NCI-H2171 treated with DMSO at 0.1 percent for 48 hours (cell line): ENCODE results near the gene MADD.
A peak's percentile ranks its signal among the peaks of the same experiment; 100 is the strongest.
"Not testable (repeated sequence)": the region's sequence is repeated elsewhere in the genome, so short reads cannot be mapped to it uniquely, and the experiment has no call there.

Experiments
- DNase-seq: peaks from one replicate; lab custom pipeline; 2025; lab: John Stamatoyannopoulos, UW

Gene MADD

DNA sequence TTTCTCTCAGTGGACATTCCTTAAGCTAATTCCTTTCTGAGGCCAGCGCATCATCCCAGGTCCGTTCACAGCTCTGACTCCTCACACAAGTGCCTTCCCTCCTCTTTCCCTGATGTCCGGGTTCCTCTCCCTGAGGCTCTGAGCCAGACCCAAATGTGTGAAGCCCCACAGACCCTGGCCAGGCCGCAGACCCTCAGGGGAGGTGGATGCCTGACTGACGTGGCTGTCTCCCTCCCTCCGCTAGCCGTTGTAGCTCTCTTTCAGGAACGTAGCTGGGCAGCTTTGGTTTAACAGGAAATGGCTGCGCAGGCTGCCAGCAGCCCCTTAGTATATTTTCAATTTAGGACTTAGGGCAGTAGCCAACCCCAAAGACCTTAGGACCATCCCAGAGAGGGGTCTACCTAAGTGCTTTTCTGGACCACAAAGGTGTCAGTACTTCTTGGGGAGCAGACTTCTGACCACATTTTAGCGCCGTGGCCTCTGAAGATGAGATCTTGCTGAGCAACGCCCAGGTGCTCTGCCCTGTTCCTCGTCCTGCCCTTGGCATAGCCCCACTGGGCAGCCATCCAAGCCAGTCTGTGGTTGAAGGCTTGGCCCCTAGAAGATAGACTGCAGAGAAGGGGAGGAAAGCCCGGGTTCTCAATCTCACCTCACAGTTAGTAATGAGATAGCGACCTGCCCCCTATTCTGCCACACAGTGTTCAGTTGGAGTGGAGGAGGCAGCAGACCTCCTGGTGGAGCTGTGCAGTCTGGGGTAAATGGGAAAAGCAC lies 55.5 kb downstream of the MADD start:
- DNase-seq = no peak

DNA sequence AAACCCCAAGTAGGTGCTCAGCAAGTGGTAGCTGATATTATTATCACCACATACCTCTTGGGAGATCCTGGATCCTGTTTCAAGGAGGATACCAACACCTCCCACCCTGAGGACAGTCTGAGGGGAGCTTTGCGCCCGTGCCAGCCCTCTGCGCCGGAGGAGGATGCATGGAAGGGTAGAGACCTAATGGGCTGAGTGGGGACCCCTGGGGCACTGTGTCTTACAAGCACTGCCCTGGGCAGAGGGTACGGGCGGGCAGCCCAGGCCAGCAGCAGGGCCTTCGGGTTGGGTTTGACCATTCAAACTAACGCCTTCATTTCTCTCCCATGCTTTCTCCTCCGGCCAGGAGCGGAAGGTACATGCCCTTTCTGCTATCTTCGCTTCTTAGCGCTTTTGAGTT lies 56.3 kb downstream of the MADD start:
- no peak for DNase-seq

DNA sequence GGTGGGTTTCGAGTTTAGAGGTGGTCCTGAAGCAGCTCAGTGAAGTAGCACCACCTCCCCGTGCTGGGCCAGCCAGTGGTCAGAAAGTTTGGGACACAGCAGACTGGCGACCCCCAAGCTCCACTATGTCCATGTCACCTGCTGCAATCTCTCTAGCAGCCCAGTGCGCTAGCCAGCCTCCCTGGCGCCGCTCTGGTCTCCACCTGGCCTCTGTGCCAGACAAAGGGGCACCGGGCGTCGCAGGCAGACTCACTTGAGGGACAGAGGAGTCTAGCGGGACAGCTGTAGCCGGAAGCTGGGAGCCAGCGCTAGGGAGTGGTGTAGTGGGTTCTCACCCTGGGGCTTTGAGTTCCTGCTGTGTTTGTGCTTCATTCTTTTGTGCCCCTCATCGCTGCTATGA lies 57.1 kb downstream of the MADD start:
- DNase-seq = no peak

DNA sequence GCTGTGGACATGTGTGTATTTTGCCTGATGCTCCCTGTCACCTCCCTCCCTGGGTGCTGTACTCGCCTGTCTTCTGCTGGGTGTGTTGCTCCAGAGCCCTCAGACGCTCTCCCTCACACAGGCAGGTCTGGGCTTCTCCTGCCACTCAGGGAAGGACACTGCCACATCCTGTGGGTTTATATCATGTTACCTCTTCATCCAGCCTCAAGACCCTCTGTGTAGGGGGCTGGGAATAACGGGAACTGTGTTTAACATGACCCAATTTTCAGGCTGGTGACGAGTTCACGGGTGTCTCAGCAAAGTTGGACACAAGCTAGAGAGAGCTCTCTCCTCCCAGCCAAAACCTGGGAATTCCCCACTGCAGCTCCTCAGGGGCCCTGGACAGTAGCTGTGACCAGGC lies 58.0 kb downstream of the MADD start:
- no peak for DNase-seq

DNA sequence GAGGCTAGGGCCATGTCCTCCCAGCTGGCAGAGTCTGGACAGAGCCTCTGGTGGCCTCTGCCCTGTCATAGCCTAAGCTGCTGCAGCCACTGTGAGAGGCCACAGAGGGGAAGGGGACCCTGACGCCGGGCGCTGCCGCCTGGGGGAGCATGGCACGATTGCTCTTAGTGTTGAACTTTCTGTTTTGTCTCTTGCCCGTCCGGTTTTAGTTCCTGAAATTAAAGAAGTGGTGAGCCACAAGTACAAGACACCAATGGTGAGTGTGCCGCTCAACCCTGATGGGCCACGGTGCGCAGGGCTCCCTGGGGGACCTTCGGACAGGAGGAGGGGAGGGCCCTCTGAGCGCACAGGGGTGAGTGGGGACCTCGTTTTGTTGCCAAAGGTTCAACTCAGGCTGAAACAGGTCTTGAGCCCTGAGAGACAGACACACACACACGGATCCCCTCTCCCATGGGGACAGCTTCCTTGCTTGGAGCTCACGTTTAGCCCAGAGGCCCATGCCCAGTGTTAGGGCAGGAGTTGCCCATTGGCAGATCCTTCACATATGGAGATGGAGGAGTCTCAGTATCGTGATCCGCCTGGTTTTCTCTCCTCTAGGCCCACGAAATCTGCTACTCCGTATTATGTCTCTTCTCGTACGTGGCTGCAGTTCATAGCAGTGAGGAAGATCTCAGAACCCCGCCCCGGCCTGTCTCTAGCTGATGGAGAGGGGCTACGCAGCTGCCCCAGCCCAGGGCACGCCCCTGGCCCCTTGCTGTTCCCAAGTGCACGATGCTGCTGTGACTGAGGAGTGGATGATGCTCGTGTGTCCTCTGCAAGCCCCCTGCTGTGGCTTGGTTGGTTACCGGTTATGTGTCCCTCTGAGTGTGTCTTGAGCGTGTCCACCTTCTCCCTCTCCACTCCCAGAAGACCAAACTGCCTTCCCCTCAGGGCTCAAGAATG lies 58.8 kb downstream of the MADD start:
- DNase-seq = no peak

DNA sequence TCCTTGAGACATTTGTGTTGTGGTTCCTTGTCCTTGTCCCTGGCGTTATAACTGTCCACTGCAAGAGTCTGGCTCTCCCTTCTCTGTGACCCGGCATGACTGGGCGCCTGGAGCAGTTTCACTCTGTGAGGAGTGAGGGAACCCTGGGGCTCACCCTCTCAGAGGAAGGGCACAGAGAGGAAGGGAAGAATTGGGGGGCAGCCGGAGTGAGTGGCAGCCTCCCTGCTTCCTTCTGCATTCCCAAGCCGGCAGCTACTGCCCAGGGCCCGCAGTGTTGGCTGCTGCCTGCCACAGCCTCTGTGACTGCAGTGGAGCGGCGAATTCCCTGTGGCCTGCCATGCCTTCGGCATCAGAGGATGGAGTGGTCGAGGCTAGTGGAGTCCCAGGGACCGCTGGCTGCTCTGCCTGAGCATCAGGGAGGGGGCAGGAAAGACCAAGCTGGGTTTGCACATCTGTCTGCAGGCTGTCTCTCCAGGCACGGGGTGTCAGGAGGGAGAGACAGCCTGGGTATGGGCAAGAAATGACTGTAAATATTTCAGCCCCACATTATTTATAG lies 59.6 kb downstream of the MADD start:
- no peak for DNase-seq

DNA sequence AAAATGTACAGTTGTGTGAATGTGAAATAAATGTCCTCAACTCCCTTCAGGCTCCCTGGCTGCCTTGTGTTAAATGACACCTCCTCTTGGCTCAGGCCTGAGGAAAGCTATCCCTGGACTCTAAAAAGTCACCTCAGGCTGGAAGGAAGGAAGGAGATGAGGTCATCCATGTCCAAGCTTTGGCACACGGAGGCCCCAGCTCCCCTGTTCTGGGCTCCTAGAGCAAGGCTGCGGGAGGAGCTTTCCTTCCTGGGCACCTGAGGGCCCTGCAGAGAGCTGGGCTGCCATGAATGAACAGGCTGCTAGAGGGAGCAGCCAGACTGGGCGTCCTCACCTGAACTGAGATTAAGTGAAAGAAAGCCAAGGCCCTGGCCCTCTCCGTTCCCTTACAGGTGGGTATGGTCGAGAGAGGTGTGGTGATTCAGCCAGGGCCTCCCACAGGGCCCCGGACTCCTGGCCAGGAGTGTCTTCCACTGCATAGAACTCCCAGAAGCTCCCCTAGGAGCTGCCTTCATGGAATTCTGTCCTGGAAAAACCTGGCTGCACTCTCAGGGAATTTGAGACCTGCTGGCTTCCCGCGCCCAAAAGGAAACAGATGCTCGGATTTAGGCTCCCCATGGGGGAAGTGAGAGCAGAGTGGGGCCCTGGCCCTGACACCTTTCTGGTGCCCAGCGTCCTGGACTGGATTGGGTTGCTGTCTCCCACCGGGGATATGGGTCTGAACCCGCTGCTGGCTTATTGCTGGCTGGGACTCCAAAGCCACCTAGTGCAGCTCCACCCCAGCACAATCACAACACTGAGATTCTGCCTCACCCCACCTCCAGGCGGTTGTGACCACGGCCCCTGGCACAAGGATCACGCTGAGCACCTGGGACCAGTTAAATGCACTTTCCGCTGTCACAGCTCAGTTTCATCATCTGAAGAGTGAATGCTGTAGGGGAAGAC lies 60.3 kb downstream of the MADD start:
- peak; percentile 78 for DNase-seq

DNA sequence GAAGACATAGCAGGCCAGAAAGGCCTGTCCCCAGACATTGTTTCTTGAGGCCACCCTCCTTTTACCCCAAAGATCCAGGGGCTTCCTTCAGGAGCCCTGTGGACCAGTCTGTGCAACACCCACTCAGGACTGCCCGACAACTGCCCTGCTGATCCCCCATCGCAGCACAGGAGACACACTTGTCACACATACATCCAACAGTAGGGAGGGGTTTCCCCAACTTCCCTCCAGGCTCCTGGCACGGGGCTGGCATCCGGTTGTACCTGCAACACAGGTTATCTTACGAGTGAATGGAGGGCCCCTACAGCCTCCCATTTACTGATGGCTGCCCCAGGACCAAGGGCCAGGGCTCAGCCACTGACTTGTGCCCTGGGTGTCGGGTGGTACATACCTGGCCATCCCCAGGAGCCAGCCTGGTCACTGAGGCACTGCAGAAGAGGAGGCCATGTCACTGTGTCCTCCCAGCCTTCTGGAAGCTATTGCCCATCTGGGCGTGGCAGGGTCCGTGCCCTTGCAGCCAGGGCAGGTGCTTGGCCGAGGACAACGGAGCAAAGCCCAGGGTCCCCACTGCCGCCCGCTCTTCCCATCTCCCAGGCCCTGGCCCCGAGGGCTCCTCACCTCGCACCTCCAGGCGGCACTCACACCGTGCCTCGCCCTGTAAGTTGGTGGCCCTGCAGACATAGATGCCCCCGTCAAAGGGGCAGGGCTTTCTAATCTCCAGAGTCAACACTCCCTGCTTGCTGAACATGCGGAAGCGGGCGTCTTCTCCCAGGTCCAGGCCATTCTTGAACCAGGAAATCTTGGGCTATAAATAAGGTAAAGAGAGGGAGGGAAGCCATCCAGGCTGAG lies 61.7 kb downstream of the MADD start:
- DNase-seq = no peak

DNA sequence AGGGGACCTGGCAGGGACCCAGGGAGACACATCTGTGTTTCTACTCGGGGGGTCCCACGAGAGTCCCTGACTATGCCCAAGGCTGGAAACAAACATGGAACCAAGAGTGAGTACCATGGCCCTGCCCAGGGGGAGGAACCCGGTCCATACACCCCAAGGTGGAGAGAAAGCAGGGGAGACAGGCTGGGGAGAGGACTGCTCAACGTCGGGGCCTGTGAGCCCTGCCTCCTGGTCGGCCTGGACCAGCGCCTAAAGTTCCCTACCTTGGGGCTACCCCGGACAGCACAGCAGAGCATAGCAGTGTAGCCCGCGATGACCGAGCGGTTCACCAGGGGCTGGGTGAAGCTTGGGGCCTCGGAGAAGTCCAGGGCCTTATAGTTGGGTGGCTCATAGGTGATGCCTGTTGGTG lies 62.4 kb downstream of the MADD start:
- DNase-seq = no peak

DNA sequence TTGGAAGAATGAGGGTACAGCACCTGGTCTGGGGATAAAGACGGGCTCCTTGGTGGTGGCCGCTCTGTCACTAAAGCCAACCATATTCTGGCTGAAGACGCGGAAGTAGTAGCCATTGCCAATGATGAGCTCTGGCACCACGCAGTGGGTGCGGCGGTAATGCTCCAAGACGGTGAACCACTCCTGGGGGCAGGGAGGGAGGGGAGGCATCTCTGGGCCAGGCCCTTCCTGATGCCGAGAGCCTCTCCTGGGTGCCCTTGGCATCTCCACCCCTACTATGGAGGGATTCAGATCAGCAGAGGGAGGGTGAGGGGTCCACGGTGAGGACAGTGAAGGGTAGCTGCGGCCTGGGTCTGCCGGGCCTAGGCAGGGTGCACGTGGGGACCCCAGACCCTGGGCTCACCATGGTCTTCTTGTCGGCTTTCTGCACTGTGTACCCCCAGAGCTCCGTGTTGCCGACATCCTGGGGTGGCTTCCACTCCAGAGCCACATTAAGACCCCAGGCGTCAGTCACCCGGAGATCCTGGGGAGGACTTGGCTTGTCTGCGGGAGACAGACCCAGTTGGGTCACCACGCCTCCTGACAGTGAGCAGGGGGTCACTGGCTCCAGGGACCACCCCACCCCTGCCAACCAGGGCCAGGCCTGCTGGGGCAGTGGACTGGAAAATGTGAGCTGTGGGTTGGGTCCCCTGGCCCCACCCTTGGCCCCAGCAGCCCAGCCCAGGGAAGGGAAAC lies 63.0 kb downstream of the MADD start:
- no peak for DNase-seq

DNA sequence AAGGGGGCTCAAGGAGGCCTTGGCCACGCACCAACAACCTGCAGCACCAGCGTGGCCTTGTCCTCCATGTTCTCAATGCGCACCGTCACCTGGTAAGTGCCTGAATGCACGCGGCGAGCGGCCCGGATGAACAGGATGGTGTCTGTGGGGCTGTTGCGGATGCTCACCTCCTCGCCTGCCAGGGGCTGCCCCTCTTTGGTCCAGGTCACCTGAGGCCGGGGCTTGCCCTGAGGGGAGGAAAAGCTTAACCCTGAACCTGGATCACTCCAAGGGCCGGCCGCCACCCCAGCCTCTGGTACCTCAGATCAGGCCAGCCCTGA lies 63.6 kb downstream of the MADD start:
- DNase-seq = no peak

DNA sequence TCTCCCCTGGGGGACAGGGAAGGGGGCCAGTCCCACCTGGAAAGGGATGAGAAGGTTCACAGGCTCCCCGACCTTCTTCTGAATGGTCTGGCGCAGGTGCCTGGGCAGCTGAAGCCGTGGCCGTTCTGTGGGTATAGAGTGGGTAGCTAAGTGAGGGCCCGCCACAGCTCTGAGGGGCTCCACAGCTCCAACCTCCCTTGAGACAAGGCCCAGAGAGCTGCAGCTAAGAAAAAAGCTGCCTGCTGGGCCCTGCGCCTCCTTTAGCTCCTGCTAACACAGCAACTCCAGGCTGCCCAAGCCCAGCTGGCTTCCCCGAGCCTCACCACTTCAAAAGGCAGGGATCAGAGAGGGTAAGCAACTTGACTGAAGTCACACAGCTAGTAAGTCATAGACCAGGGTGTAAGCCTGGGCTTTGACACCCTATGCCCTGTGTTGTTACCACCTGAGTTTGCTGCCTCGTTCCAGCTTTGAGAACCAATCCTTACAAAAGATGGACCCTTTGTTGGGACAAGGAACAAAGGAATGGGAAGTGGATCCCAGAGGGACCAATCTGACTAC lies 64.0 kb downstream of the MADD start:
- no peak for DNase-seq

DNA sequence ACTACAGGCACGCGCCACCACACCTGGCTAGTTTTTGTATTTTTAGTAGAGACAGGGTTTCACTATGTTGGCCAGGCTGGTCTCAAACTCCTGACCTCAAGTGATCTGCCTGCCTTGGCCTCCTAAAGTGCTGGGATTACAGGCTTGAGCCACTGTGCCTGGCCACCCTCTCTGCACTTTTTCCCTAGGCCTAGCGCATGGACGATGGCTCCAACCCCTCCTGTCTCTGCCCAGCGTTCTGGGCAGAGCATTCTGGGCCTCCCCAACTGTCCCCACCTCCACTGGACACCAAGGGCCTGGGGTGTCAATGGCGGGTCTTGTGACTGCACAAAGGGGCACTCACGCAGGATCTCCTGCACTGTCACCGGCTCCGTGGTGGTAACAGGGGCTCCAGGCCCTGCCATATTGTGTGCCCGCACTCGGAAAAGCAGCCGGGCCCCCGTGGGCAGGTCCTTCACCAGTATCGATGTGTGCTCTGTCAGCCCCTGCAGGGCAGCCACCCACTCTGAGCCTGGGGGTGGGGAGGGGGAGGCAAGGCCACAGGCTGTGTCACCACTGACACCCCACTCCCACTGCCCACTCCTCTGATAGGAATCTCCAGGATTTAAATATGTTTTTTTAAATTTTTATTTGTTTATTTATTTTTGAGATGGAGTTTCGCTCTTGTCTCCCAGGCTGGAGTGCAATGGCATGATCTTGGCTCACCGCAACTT lies 64.9 kb downstream of the MADD start:
- DNase-seq = not testable (repeated sequence)

DNA sequence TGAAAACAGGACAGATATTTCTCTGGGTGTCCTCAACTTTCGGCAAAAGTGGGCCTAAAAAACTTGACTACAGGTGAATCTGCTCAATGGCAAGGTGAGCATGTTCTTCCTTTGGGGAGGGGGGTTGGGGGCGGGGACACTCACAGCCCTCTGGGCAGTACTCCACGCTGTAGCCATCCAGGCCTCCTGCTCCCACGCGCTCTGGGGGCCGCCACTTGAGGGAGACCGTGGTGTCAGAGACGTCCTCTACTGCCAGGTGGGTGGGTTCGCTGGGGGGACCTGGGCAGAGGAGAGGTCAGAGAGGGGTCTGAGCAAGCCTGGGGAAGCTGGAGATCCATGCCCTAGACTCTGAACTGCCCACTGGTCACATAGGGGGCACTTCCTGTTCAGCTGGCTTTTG lies 65.8 kb downstream of the MADD start:
- no peak for DNase-seq

DNA sequence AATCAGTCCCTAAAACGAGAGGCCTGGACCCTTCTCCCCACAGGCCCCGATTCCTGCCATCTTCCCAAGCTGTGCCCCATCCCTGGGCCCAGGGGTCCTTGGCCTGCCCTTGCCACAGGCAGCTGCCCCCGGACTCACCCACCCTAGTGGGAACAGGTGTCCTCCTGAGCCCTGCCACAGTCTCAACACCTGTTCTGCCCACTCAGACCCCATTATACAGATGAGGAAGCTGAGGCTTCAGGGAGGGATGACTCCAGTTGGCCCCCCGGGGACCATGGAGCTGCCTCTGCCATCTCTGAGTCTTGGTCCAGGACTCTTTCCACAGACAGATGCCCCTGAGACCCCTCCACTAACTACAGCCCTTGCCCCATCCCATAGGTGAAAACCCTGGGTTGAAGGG lies 66.7 kb downstream of the MADD start:
- no peak for DNase-seq

DNA sequence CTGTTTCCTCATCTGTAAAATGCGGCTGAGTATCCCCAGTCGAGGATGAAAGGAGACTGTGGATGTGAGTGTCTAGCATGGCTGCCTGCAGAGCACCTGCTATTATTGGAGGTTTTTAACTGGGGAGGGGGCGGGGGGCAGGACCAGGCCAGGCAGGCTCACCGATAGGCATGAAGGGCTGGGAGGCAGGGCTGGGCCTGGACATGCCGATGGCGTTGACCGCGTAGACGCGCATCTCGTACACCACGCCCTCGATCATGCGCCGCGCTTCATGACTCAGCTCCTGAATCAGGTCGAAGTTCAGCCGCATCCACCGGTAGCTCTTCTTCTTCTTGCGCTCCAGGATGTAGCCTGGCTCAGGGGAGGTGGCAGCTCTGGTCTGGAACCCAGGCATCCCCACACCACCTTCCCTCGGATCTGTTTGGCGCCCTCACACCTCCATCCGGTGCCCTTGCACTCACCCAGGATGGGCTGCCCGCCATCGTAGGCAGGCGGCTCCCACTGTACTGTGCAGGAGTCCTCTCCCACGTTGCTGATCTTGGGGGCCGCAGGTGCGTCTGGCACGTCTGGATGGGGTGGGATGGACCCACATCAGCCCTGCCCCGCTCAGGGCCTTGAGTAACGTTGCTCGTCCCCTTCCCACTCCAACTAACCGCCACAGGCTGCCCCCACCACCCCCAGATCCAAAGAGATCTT lies 67.4 kb downstream of the MADD start:
- no peak for DNase-seq

DNA sequence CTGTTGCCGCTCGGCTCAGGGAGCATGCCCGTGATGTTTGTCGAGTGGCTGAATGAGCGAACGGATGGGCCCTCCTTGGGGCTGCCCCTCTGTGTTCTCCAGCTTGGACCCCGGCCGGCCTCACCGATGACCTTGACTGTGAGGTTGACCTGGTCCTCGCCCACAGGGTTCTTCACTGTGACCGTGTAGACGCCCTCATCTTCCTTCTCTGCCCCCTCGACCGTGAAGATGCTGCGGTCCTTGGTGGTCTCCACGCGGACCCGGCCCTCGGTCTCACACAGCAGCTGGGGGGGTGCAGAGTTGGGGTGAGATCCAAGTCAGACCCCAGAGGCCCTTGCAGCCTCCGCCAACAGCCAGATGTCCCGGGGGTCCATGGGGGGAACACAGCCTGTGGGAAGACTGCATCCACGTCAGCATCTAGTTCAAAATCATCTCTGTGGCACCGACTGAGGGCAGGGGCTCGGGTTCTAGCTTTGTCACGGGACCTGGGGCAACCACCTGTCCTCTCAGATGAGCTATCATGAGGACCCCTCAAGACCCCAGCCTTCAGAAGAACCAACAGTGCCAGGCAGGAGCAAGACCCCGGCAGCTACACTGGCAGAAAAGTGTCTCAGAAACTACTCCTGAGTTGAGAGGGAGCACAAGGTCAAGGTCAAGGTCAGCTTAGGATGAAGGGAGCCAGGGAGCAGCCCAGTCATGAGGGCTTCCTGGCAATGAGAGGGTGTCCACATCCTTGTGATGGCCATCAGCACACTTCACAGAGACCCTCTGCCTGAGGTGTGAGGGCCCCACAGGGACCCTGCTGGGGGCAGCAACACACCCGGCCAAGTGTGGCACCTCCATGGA lies 68.7 kb downstream of the MADD start:
- no peak for DNase-seq

DNA sequence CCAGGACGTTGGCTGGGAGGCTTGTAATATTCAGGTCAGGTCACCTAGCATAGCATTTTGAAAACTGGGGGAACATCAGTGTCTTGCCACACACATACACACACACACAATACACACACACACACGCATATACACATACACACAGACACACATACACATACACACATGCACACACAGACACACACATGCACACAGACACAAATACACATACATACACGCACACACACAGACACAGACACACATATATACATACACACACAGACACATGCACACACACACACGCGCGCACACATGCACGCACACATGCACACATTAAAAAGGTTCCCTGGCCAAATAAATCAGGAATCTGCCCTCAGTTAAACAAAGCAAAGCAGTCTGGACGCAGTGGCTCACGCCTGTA lies 70.1 kb downstream of the MADD start:
- DNase-seq = no peak
